H1 (cell line): ENCODE data around the gene TK2. TPM values are rescaled to one million over a fixed set of nuclear protein-coding genes. Genes with fewer than 3 reads are reported as not detected.

Experiments
- CTCF ChIA-PET: fragments of 300-600 bp; sonication (Branson Sonifier 250); formaldehyde crosslinking; loops from one replicate; lab custom pipeline; 2021; ENCODE audit not compliant: partially characterized antibody; lab: Charles Lee
- POLR2A ChIA-PET: fragments of 300-600 bp; sonication (Branson Sonifier 250); formaldehyde crosslinking; loops from one replicate; lab custom pipeline; 2021; ENCODE audit warnings: inconsistent platforms; ENCODE audit not compliant: partially characterized antibody; lab: Charles Lee
- DNase-seq, 2 experiments: peaks; one replicate each; pipeline versions ENCODE4 v3.0.0 to v3.0.0-alpha.2; 2010 to 2022; ENCODE audit warnings: low spot score in 2 of 2, low read depth in 1 of 2, mixed read lengths in 1 of 2
- FAIRE-seq: peaks from 2 replicates; lab custom pipeline; 2011; peaks lifted over from hg19 to GRCh38; lab: Jason Lieb, UNC
- H2AFZ ChIP-seq: 2 replicates; pipeline ENCODE4 v1.8.1; 2012; ENCODE audit warnings: low read length, inconsistent platforms
- H2AK5ac ChIP-seq: 2 replicates; pipeline ENCODE4 v1.6.1; 2013; ENCODE audit warnings: low read depth, low read length
- H2BK120ac ChIP-seq: replicated peaks from 2 replicates; pipeline ENCODE3; 2013; ENCODE audit warnings: low read depth, low read length, inconsistent platforms
- H2BK12ac ChIP-seq: 2 replicates; pipeline ENCODE4 v1.6.1; 2013; ENCODE audit warnings: low read depth, low read length
- H2BK15ac ChIP-seq: 2 replicates; pipeline ENCODE4 v1.6.1; 2013; ENCODE audit warnings: low read length
- H2BK20ac ChIP-seq: 2 replicates; pipeline ENCODE4 v1.6.1; 2013; ENCODE audit warnings: low read length
- H2BK5ac ChIP-seq: 2 replicates; pipeline ENCODE4 v1.6.1; 2013; ENCODE audit warnings: low read depth, low read length
- H3K14ac ChIP-seq: 2 replicates; pipeline ENCODE4 v1.6.1; 2013; ENCODE audit warnings: inconsistent platforms; ENCODE audit not compliant: insufficient read length
- H3K18ac ChIP-seq: 2 replicates; pipeline ENCODE4 v1.6.1; 2013; ENCODE audit warnings: low read length; ENCODE audit errors: extremely low read depth
- H3K23ac ChIP-seq: 2 replicates; pipeline ENCODE4 v1.6.1; 2013; ENCODE audit warnings: inconsistent platforms; ENCODE audit not compliant: insufficient read length
- H3K23me2 ChIP-seq: 2 replicates; pipeline ENCODE4 v1.6.1; 2013; ENCODE audit warnings: low read depth, low read length
- H3K27ac ChIP-seq: 2 replicates; pipeline ENCODE4 v1.6.1; 2011; ENCODE audit warnings: low read depth, low read length, inconsistent platforms
- H3K27me3 ChIP-seq, 4 experiments: replicated peaks in 1 of 4; 1 replicate in 1 of 4; 2 replicates in 3 of 4; pipeline versions ENCODE4 v1.6.1 to v1.8.1; 2011 to 2013; ENCODE audit warnings: low read length in 3 of 4, mild to moderate bottlenecking in 3 of 4, inconsistent platforms in 2 of 4, mixed read lengths in 2 of 4, moderate library complexity in 1 of 4; ENCODE audit not compliant: control insufficient read depth in 3 of 4, insufficient read depth in 3 of 4; ENCODE audit errors: extremely low read depth in 1 of 4
- H3K36me3 ChIP-seq, 4 experiments: 2 replicates each; pipeline versions ENCODE4 v1.6.1 to v1.8.1; 2011 to 2013; ENCODE audit warnings: mild to moderate bottlenecking in 4 of 4, low read length in 3 of 4, moderate library complexity in 2 of 4, control low read depth in 1 of 4, inconsistent platforms in 1 of 4; ENCODE audit not compliant: insufficient read depth in 4 of 4, control insufficient read depth in 2 of 4
- H3K4ac ChIP-seq: replicated peaks from 2 replicates; pipeline ENCODE3; 2013; ENCODE audit warnings: low read length, low read depth, mixed read lengths, inconsistent platforms; ENCODE audit not compliant: insufficient read length
- H3K4me1 ChIP-seq, 4 experiments: replicated peaks in 1 of 4; 1 replicate in 1 of 4; 2 replicates in 3 of 4; pipeline versions ENCODE4 v1.6.1 to v1.8.1; 2011 to 2013; ENCODE audit warnings: low read length in 3 of 4, inconsistent platforms in 2 of 4, mixed read lengths in 1 of 4; ENCODE audit not compliant: insufficient read depth in 4 of 4, control insufficient read depth in 3 of 4
- H3K4me2 ChIP-seq, 2 experiments: 2 replicates each; pipeline versions ENCODE4 v1.6.1 to v1.8.1; 2011 to 2013; ENCODE audit warnings: low read depth in 2 of 2, low read length in 2 of 2, control low read depth in 1 of 2, inconsistent platforms in 1 of 2, mild to moderate bottlenecking in 1 of 2; ENCODE audit not compliant: insufficient read depth in 1 of 2
- H3K4me3 ChIP-seq, 4 experiments: fragments of 200-600, 300-600 bp in 1 of 4; sonication (generic), shearing (Covaris generic), sonication (Bioruptor Twin) in 1 of 4; 2 replicates each; pipeline versions ENCODE4 v1.5.1 to v1.8.1; 2011 to 2016; ENCODE audit warnings: low read length in 4 of 4, low read depth in 3 of 4, control low read depth in 2 of 4, inconsistent platforms in 2 of 4, mild to moderate bottlenecking in 2 of 4, mixed read lengths in 1 of 4, moderate library complexity in 1 of 4; ENCODE audit not compliant: insufficient read depth in 2 of 4; ENCODE audit errors: extremely low read depth in 1 of 4
- H3K56ac ChIP-seq: replicated peaks from 2 replicates; pipeline ENCODE3; 2013; ENCODE audit warnings: low read depth, mild to moderate bottlenecking, mixed read lengths, low read length, inconsistent platforms; ENCODE audit not compliant: insufficient read length
- H3K79me1 ChIP-seq: 2 replicates; pipeline ENCODE4 v1.6.1; 2013; ENCODE audit warnings: low read depth, low read length, control low read depth
- H3K79me2 ChIP-seq, 2 experiments: 2 replicates each; pipeline versions ENCODE4 v1.6.1 to v1.8.1; 2012 to 2013; ENCODE audit warnings: low read length in 2 of 2, mild to moderate bottlenecking in 2 of 2, inconsistent platforms in 1 of 2; ENCODE audit not compliant: insufficient read depth in 2 of 2, control insufficient read depth in 1 of 2
- H3K9ac ChIP-seq, 4 experiments: replicated peaks in 1 of 4; 1 replicate in 1 of 4; 2 replicates in 3 of 4; pipeline versions ENCODE4 v1.6.1 to v1.8.1; 2011 to 2013; ENCODE audit warnings: low read depth in 3 of 4, low read length in 3 of 4, control low read depth in 2 of 4, mild to moderate bottlenecking in 2 of 4, moderate library complexity in 2 of 4, inconsistent platforms in 1 of 4; ENCODE audit errors: extremely low read depth in 1 of 4
- H3K9me3 ChIP-seq, 2 experiments: 2 replicates each; pipeline versions ENCODE4 v1.6.1 to v1.8.1; 2012 to 2013; ENCODE audit warnings: mild to moderate bottlenecking in 2 of 2, moderate library complexity in 2 of 2, control low read depth in 1 of 2, inconsistent platforms in 1 of 2, low read depth in 1 of 2, low read length in 1 of 2, mixed read lengths in 1 of 2; ENCODE audit not compliant: insufficient read depth in 2 of 2
- H4K20me1 ChIP-seq, 2 experiments: replicated peaks in 1 of 2; 2 replicates each; pipeline versions ENCODE3 to v1.8.1; 2011 to 2013; ENCODE audit warnings: inconsistent platforms in 2 of 2, low read length in 2 of 2, mild to moderate bottlenecking in 1 of 2; ENCODE audit not compliant: insufficient read depth in 2 of 2, control insufficient read depth in 1 of 2
- H4K5ac ChIP-seq: 2 replicates; pipeline ENCODE4 v1.6.1; 2013; ENCODE audit warnings: low read length, low read depth, mixed read lengths, inconsistent platforms; ENCODE audit not compliant: insufficient read length
- H4K8ac ChIP-seq: 2 replicates; pipeline ENCODE4 v1.8.0; 2013; ENCODE audit warnings: mild to moderate bottlenecking, moderate library complexity, low read length, inconsistent platforms; ENCODE audit not compliant: insufficient read depth; ENCODE audit errors: extremely low read depth
- H4K91ac ChIP-seq: replicated peaks from 2 replicates; pipeline ENCODE3; 2013; ENCODE audit warnings: low read length, mixed read lengths, inconsistent platforms; ENCODE audit not compliant: insufficient read length
- CBX5 ChIP-seq: fragments of 300-800, 300-1000 bp; sonication (generic); IDR thresholded peaks from 2 replicates; pipeline ENCODE4 v1.7.1; 2016; ENCODE audit warnings: antibody characterized with exemption, low read length, low read depth
- CEBPB ChIP-seq: IDR thresholded peaks from 2 replicates; pipeline ENCODE4 v1.6.1; 2012; ENCODE audit warnings: low read depth, low read length
- CHD1 ChIP-seq: IDR thresholded peaks from 2 replicates; pipeline ENCODE4 v1.6.1; 2012; ENCODE audit warnings: low read depth, low read length, improper control_type of control experiment
- EGR1 ChIP-seq: IDR thresholded peaks from 2 replicates; pipeline ENCODE4 v1.6.1; 2011; ENCODE audit warnings: low read depth, low read length, borderline replicate concordance
- EZH2 ChIP-seq: fragments of 200-600 bp; sonication (generic); IDR thresholded peaks from 2 replicates; pipeline ENCODE4 v1.7.1; 2012; ENCODE audit warnings: low read depth, mild to moderate bottlenecking, moderate library complexity, low read length, inconsistent platforms; ENCODE audit not compliant: severe bottlenecking
- HDAC2 ChIP-seq, 2 experiments: fragments of 300-600 bp in 1 of 2; sonication (generic) in 1 of 2; IDR thresholded peaks; 2 replicates each; pipeline ENCODE4 v1.6.1; 2011 to 2012; ENCODE audit warnings: low read depth in 2 of 2, low read length in 2 of 2, mild to moderate bottlenecking in 2 of 2, moderate library complexity in 2 of 2, borderline replicate concordance in 1 of 2, inconsistent platforms in 1 of 2
- KDM1A ChIP-seq: fragments of 200-600, 300-600 bp; sonication (generic); IDR thresholded peaks from 2 replicates; pipeline ENCODE4 v1.7.1; 2016; ENCODE audit warnings: mild to moderate bottlenecking, low read length, borderline replicate concordance
- MAFK ChIP-seq: IDR thresholded peaks from 2 replicates; pipeline ENCODE4 v1.6.1; 2012; ENCODE audit warnings: low read depth, mild to moderate bottlenecking, improper control_type of control experiment, low read length
- PHF8 ChIP-seq: fragments of 200-600 bp; sonication (generic); conservative IDR thresholded peaks from 2 replicates; pipeline ENCODE4 v1.7.1; 2012; ENCODE audit warnings: low read depth, mild to moderate bottlenecking, inconsistent platforms, low read length, moderate library complexity
- RXRA ChIP-seq: IDR thresholded peaks from 2 replicates; pipeline ENCODE4 v1.6.1; 2011; ENCODE audit warnings: low read depth, mild to moderate bottlenecking, low read length, moderate library complexity; ENCODE audit not compliant: insufficient read depth
- SRF ChIP-seq: IDR thresholded peaks from 2 replicates; pipeline ENCODE4 v1.6.1; 2011; ENCODE audit warnings: mild to moderate bottlenecking, low read depth, low read length, moderate library complexity
- ZNF274 ChIP-seq: IDR thresholded peaks from 2 replicates; pipeline ENCODE4 v1.7.0; 2012; ENCODE audit warnings: low read length, borderline replicate concordance; ENCODE audit errors: extremely low read depth
- whole genome bisulfite sequencing, 2 experiments: shearing (Covaris generic) in 1 of 2; methylation state at CpG; one replicate each; pipeline versions ENCODE4 v1.1.6 to v1.1.7; 2013 to 2015; ENCODE audit warnings: low lambda C conversion rate in 2 of 2, mixed read lengths in 2 of 2, inconsistent platforms in 1 of 2, low coverage in 1 of 2, missing lambda C conversion rate in 1 of 2; ENCODE audit not compliant: insufficient replicate concordance in 2 of 2, insufficient coverage in 1 of 2, insufficient read length in 1 of 2; ENCODE audit errors: extremely low coverage in 1 of 2, missing lambda C conversion rate in 1 of 2; 5-methylcytosine and 5-hydroxymethylcytosine counted together
- polyA plus RNA-seq, 7 experiments: library from polyadenylated mRNA; depleted of rRNA in 3 of 7; stranded (reverse) in 5 of 7; unstranded in 2 of 7; fragments of >200 nt in 5 of 7; fragments of 200-250 nt in 2 of 7; gene quantifications; 1 replicate in 5 of 7; 2 replicates in 1 of 7; 4 replicates in 1 of 7; pipeline versions ENCODE4 v1.2.1 to v1.2.3, GENCODE V29; 2011 to 2013; ENCODE audit warnings: missing spikeins in 2 of 7, mixed read lengths in 2 of 7
- total RNA-seq: library from RNA; stranded (reverse); fragmentation: NEBNext Ultra II Directional; extraction: Animal tissue kit (Norgen Biotek cat#: 25700); gene quantifications from 2 replicates; pipeline ENCODE4 v1.2.1, GENCODE V29; 2021

The TK2 gene
- total and polyA plus RNA-seq, 2 of the 8 experiments (the other 6 are each of a cell fraction or from before 2014, with no cell fraction given) = 2.7 to 3.6 TPM

- DNase-seq (no peak), FAIRE-seq (no peak)
- Histone ChIP-seq H3K27ac (no peak overlapping the region), H3K9me3 (no peaks in the 10 kb centered on the region), H3K27me3 (no peaks in the 10 kb centered on the region), H3K36me3 (no peaks in the 10 kb centered on the region), H3K79me1 (no peaks in the 10 kb centered on the region), H3K4ac (no peak overlapping the region), H3K4me2 (no peak overlapping the region), H4K91ac (no peak overlapping the region), H3K23ac (no peak overlapping the region), H2BK15ac (no peak overlapping the region), H3K18ac (no peak overlapping the region), H3K4me1 (no peaks in the 10 kb centered on the region), H4K5ac (no peak overlapping the region), H2BK12ac (no peak overlapping the region), H2AFZ (no peak overlapping the region), H2AK5ac (no peak overlapping the region), H3K14ac (no peak overlapping the region), H3K9ac (no peak overlapping the region), H2BK120ac (no peak overlapping the region), H3K23me2 (no peaks in the 10 kb centered on the region), H3K79me2 (no peaks in the 10 kb centered on the region), H4K8ac (no peak overlapping the region), H3K4me3 (no peak overlapping the region), H2BK20ac (no peak overlapping the region), H3K56ac (no peak overlapping the region), H2BK5ac (no peak overlapping the region), H4K20me1 (no peaks in the 10 kb centered on the region)
- 92% methylated on average over 7 of the region's 7 CpGs; no CpG with 5 or more reads in 1 of the 2 experiments for WGBS, 2 experiments
- ChIA-PET POLR2A (no interaction called here), CTCF (interaction anchor here (0.6 to 1.9 kb wide), 5 partner anchors 37 to 130 kb away, joined by 3 to 12 read pairs (median 3); no protein-coding TSS in a partner anchor)
- TF ChIP-seq EZH2 = no peak
- TF ChIP-seq CBX5 = no peak
- TF ChIP-seq RXRA = no peak
- TF ChIP-seq KDM1A = no peak
- no peak for TF ChIP-seq CHD1
- no peak for TF ChIP-seq CEBPB
- no peak for TF ChIP-seq PHF8
- no peak for TF ChIP-seq EGR1
- no peak for TF ChIP-seq ZNF274
- no peak for TF ChIP-seq SRF
- TF ChIP-seq MAFK = no peak
- TF ChIP-seq HDAC2 (IDR thresholded peaks at IDR 0.05; ENCODE audit: borderline replicate concordance in 1 of 2, low read depth in 2 of 2, low read length in 2 of 2) = no peak
Measured at GRCh38 chr16:66587881-66588600, 38.1 kb upstream of the TK2 start.
